SK-N-SH (cell line): ENCODE results near the gene TANC1. TPM values are rescaled to one million over a fixed set of nuclear protein-coding genes. Genes with fewer than 3 reads are reported as not detected.

Experiments used
- CTCF ChIA-PET: fragments of 300-600, 350-600 bp; formaldehyde crosslinking; extraction: SDS; loops from one replicate; lab custom pipeline; 2021; lab: Yijun Ruan, JAX
- POLR2A ChIA-PET: fragments of 350-600 bp; sonication (Branson Sonifier 250); formaldehyde crosslinking; extraction: SDS; loops from one replicate; lab custom pipeline; 2020; ENCODE audit warnings: antibody characterized with exemption, inconsistent platforms; lab: Yijun Ruan, JAX
- DNase-seq: peaks from one replicate; pipeline ENCODE4 v3.0.0; 2012
- H2AFZ ChIP-seq: fragments of 200-600 bp; sonication (generic); 2 replicates; pipeline ENCODE4 v1.8.1; 2016; ENCODE audit warnings: antibody characterized with exemption, mild to moderate bottlenecking, low read depth
- H3F3A ChIP-seq: fragments of 200-600 bp; sonication (generic); replicated peaks from 2 replicates; pipeline ENCODE3; 2016; ENCODE audit warnings: antibody characterized with exemption, mild to moderate bottlenecking; ENCODE audit not compliant: insufficient read depth
- H3K27ac ChIP-seq, 2 experiments: fragments of 200-500 bp in 1 of 2; fragments of 200-600 bp in 1 of 2; sonication (Bioruptor generic) in 1 of 2; sonication (generic), shearing (Covaris generic) in 1 of 2; 2 replicates each; pipeline versions ENCODE4 v1.5.1 to v1.6.1; 2014 to 2016; ENCODE audit warnings: low read depth in 2 of 2, inconsistent platforms in 1 of 2, low read length in 1 of 2, mild to moderate bottlenecking in 1 of 2, mixed read lengths in 1 of 2
- H3K27me3 ChIP-seq: fragments of 200-600 bp; sonication (generic), shearing (Covaris generic); 2 replicates; pipeline ENCODE4 v1.6.1; 2016; ENCODE audit warnings: mixed run types; ENCODE audit not compliant: insufficient read depth
- H3K36me3 ChIP-seq, 2 experiments: fragments of 200-500 bp in 1 of 2; fragments of 200-600 bp in 1 of 2; sonication (Bioruptor generic) in 1 of 2; sonication (generic) in 1 of 2; replicated peaks in 1 of 2; 2 replicates each; pipeline versions ENCODE3 to v1.5.1; 2014 to 2016; ENCODE audit warnings: low read length in 1 of 2, mild to moderate bottlenecking in 1 of 2; ENCODE audit not compliant: insufficient read depth in 2 of 2, control insufficient read depth in 1 of 2
- H3K4me1 ChIP-seq, 2 experiments: fragments of 200-500 bp in 1 of 2; fragments of 200-600 bp in 1 of 2; sonication (Bioruptor generic) in 1 of 2; sonication (generic), shearing (Covaris generic) in 1 of 2; 2 replicates each; pipeline versions ENCODE4 v1.5.1 to v1.6.1; 2014 to 2016; ENCODE audit warnings: low read depth in 1 of 2, low read length in 1 of 2, mixed run types in 1 of 2; ENCODE audit not compliant: insufficient read depth in 2 of 2, control insufficient read depth in 1 of 2
- H3K4me2 ChIP-seq: fragments of 200-600 bp; sonication (generic), shearing (Covaris generic); 2 replicates; pipeline ENCODE4 v1.6.1; 2017; ENCODE audit warnings: mixed run types
- H3K4me3 ChIP-seq, 2 experiments: fragments of 200-500 bp in 1 of 2; fragments of 200-600 bp in 1 of 2; sonication (Bioruptor generic) in 1 of 2; sonication (generic), shearing (Covaris generic) in 1 of 2; 2 replicates each; pipeline versions ENCODE4 v1.5.1 to v1.8.1; 2014 to 2016; ENCODE audit warnings: low read depth in 2 of 2, inconsistent platforms in 1 of 2, low read length in 1 of 2, mild to moderate bottlenecking in 1 of 2, mixed read lengths in 1 of 2, moderate library complexity in 1 of 2
- H3K79me2 ChIP-seq: fragments of 200-600 bp; sonication (generic); 2 replicates; pipeline ENCODE4 v1.8.1; 2017; ENCODE audit warnings: mild to moderate bottlenecking; ENCODE audit not compliant: insufficient read depth
- H3K9ac ChIP-seq: fragments of 200-600 bp; sonication (generic); 2 replicates; pipeline ENCODE4 v1.6.1; 2017; ENCODE audit warnings: mixed run types
- H3K9me2 ChIP-seq: fragments of 200-600 bp; sonication (generic); 2 replicates; pipeline ENCODE4 v1.6.1; 2017; ENCODE audit warnings: mixed run types
- H3K9me3 ChIP-seq: fragments of 200-600 bp; sonication (generic); 2 replicates; pipeline ENCODE4 v1.6.1; 2017; ENCODE audit warnings: mixed run types, mild to moderate bottlenecking, moderate library complexity
- H4K20me1 ChIP-seq: fragments of 200-600 bp; sonication (generic); 2 replicates; pipeline ENCODE4 v1.6.1; 2017; ENCODE audit warnings: mild to moderate bottlenecking, mixed run types; ENCODE audit not compliant: insufficient read depth
- CHD2 ChIP-seq: fragments of 150-350 bp; IDR thresholded peaks from 2 replicates; pipeline ENCODE4 v1.6.1; 2018; ENCODE audit warnings: low read length; ENCODE audit not compliant: partially characterized antibody
- ELF1 ChIP-seq: IDR thresholded peaks from 2 replicates; pipeline ENCODE4 v1.4.0; 2012
- EZH2phosphoT487 ChIP-seq: fragments of 200-600 bp; sonication (generic); IDR thresholded peaks from 2 replicates; pipeline ENCODE4 v1.6.1; 2017; ENCODE audit warnings: low read depth, mixed run types, mild to moderate bottlenecking, antibody characterized with exemption, moderate library complexity, borderline replicate concordance
- FOSL2 ChIP-seq: IDR thresholded peaks from 2 replicates; pipeline ENCODE4 v1.4.0; 2012; ENCODE audit warnings: low read depth, mild to moderate bottlenecking, moderate library complexity, borderline replicate concordance
- MEF2A ChIP-seq: IDR thresholded peaks from 2 replicates; pipeline ENCODE4 v1.4.0; 2012; ENCODE audit warnings: low read depth, borderline replicate concordance
- MXI1 ChIP-seq: IDR thresholded peaks from 2 replicates; pipeline ENCODE4 v1.6.1; 2012; ENCODE audit warnings: mild to moderate bottlenecking, low read depth, low read length, improper control_type of control experiment
- NFIC ChIP-seq: IDR thresholded peaks from 2 replicates; pipeline ENCODE4 v1.4.0; 2012; ENCODE audit warnings: borderline replicate concordance
- NRF1 ChIP-seq: IDR thresholded peaks from 2 replicates; pipeline ENCODE4 v1.6.1; 2012; ENCODE audit warnings: low read depth, mild to moderate bottlenecking, low read length
- RCOR1 ChIP-seq: fragments of 150-350 bp; IDR thresholded peaks from 2 replicates; pipeline ENCODE4 v1.6.1; 2017; ENCODE audit warnings: antibody characterized with exemption, low read length
- SIN3A ChIP-seq: IDR thresholded peaks from 2 replicates; pipeline ENCODE4 v1.6.1; 2012; ENCODE audit warnings: low read depth, mild to moderate bottlenecking, low read length, moderate library complexity, borderline replicate concordance
- SMC3 ChIP-seq: IDR thresholded peaks from 2 replicates; pipeline ENCODE4 v1.6.1; 2012; ENCODE audit warnings: low read depth, low read length, improper control_type of control experiment
- TEAD4 ChIP-seq: IDR thresholded peaks from 2 replicates; pipeline ENCODE4 v1.4.0; 2012; ENCODE audit warnings: mild to moderate bottlenecking, borderline replicate concordance; ENCODE audit not compliant: insufficient read depth
- YY1 ChIP-seq: IDR thresholded peaks from 2 replicates; pipeline ENCODE4 v1.4.0; 2012; ENCODE audit warnings: low read depth, mild to moderate bottlenecking
- WGBS: methylation state at CpG from one replicate; pipeline ENCODE4 v1.1.6; 2017; ENCODE audit warnings: low lambda C conversion rate; 5-methylcytosine and 5-hydroxymethylcytosine counted together
- polyA plus RNA-seq, 3 experiments: library from polyadenylated mRNA; depleted of rRNA; stranded (reverse); fragments of >200 nt; gene quantifications; 2 replicates each; pipeline ENCODE4 v1.2.3, GENCODE V29; 2012
- TF ChIP-seq, protein P1 (sequence below): IDR thresholded peaks from 2 replicates; pipeline ENCODE4 v1.4.0; 2012; ENCODE audit warnings: low read depth, borderline replicate concordance
- TF ChIP-seq, protein P2 (sequence below): fragments of 150-350 bp; IDR thresholded peaks from 2 replicates; pipeline ENCODE4 v1.6.1; 2016; ENCODE audit warnings: mild to moderate bottlenecking, low read depth, low read length
- TF ChIP-seq, protein P3 (sequence below): IDR thresholded peaks from 2 replicates; pipeline ENCODE4 v1.4.0; 2012; ENCODE audit warnings: low read depth

The TANC1 gene
- polyA plus RNA-seq, 1 of the 3 experiments (the other 2 are of a cell fraction), result 19.2 TPM

DNA sequence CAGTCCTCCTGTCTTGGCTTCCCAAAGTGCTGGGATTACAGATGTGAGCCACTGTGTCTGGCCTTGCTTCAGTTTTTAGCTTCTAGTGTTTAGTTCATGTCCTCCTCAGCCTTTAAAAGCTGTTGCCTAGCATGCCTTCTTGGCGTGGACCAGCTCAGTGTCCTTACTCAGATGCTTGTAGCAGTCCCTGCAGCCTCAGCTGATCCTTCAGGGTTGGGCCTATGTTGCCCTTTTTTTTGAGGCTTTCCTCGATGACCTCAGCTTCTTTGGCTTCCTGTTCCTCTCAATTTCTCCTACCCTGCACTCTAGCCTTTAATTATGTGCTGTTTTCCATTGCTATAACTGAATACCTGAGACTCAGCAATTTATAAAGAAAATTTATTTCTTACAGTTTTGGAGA lies 57.7 kb downstream of the TANC1 start:
- no peak overlapping the region for H2AFZ ChIP-seq
- peaks cover 21% of the 10 kb centered on the region for H3F3A ChIP-seq
- H4K20me1 ChIP-seq, result peaks cover 11% of the 10 kb centered on the region; the same call in 1 of the 2 replicates
- H3K9me2 ChIP-seq, result no peaks in the 10 kb centered on the region
- DNase-seq, result no peak
- CTCF ChIA-PET, result interaction anchor here (0.7 to 1.0 kb wide), 2 partner anchors 39 to 93 kb away, joined by 3 read pairs; no protein-coding TSS in a partner anchor
- TF ChIP-seq NFIC (no peak), SIN3A (no peak), RCOR1 (no peak), ELF1 (no peak), MEF2A (no peak), TEAD4 (no peak), FOSL2 (no peak), MXI1 (no peak), EZH2phosphoT487 (no peak), CHD2 (no peak), YY1 (no peak), SMC3 (no peak), NRF1 (no peak)
- TF ChIP-seq, protein P1, sequence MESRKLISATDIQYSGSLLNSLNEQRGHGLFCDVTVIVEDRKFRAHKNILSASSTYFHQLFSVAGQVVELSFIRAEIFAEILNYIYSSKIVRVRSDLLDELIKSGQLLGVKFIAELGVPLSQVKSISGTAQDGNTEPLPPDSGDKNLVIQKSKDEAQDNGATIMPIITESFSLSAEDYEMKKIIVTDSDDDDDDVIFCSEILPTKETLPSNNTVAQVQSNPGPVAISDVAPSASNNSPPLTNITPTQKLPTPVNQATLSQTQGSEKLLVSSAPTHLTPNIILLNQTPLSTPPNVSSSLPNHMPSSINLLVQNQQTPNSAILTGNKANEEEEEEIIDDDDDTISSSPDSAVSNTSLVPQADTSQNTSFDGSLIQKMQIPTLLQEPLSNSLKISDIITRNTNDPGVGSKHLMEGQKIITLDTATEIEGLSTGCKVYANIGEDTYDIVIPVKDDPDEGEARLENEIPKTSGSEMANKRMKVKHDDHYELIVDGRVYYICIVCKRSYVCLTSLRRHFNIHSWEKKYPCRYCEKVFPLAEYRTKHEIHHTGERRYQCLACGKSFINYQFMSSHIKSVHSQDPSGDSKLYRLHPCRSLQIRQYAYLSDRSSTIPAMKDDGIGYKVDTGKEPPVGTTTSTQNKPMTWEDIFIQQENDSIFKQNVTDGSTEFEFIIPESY, result no peak
- TF ChIP-seq, protein P2, sequence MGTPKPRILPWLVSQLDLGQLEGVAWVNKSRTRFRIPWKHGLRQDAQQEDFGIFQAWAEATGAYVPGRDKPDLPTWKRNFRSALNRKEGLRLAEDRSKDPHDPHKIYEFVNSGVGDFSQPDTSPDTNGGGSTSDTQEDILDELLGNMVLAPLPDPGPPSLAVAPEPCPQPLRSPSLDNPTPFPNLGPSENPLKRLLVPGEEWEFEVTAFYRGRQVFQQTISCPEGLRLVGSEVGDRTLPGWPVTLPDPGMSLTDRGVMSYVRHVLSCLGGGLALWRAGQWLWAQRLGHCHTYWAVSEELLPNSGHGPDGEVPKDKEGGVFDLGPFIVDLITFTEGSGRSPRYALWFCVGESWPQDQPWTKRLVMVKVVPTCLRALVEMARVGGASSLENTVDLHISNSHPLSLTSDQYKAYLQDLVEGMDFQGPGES, result no peak
- TF ChIP-seq, protein P3, sequence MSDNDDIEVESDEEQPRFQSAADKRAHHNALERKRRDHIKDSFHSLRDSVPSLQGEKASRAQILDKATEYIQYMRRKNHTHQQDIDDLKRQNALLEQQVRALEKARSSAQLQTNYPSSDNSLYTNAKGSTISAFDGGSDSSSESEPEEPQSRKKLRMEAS, result no peak
- no peak overlapping the region for H3K4me3 ChIP-seq
- H3K9ac ChIP-seq, result no peak overlapping the region
- no peaks in the 10 kb centered on the region for H3K36me3 ChIP-seq
- 75% methylated on average over 2 of the region's 2 CpGs for WGBS
- H3K4me2 ChIP-seq, result no peak overlapping the region
- peaks cover 67% of the 10 kb centered on the region; the same call in 1 of the 2 replicates for H3K79me2 ChIP-seq
- no peaks in the 10 kb centered on the region for H3K27me3 ChIP-seq
- H3K9me3 ChIP-seq, result no peaks in the 10 kb centered on the region
- POLR2A ChIA-PET, result no interaction called here
- H3K27ac ChIP-seq, result no peak overlapping the region
- peaks cover 11 to 14% of the 10 kb centered on the region in 2 experiments; a peak in 3 of 4 replicates for H3K4me1 ChIP-seq
